GM18870 (cell line): ENCODE data around the gene MYO1D.
"Not testable (repeated sequence)": the region's sequence is repeated elsewhere in the genome, so short reads cannot be mapped to it uniquely, and the experiment has no call there.

Experiments
- ATAC-seq: cut with Tn5 transposase; IDR thresholded peaks from one replicate; pipeline ENCODE4 v1.9.1; 2021; ENCODE audit warnings: moderate library complexity; ENCODE audit not compliant: unreplicated experiment

Gene MYO1D

GRCh38 chr17:32742681-32743538, 134.0 kb downstream of the MYO1D start:
- no peak for ATAC-seq

- ATAC-seq, result no peak
These were observed 135.5 kb downstream of the MYO1D start for GRCh38 chr17:32741381-32741780.

- no peak for ATAC-seq
These were observed 137.2 kb downstream of the MYO1D start for GRCh38 chr17:32739722-32740121.

GRCh38 chr17:32739151-32739550, 137.8 kb downstream of the MYO1D start:
- ATAC-seq, result not testable (repeated sequence)

- no peak for ATAC-seq
These were observed 143.5 kb downstream of the MYO1D start for GRCh38 chr17:32733401-32733800.

GRCh38 chr17:32732900-32733299, 144.0 kb downstream of the MYO1D start:
- ATAC-seq, result no peak

GRCh38 chr17:32732296-32732642, 144.7 kb downstream of the MYO1D start:
- ATAC-seq, result no peak

GRCh38 chr17:32731556-32732295, 145.2 kb downstream of the MYO1D start:
- no peak for ATAC-seq

- ATAC-seq, result no peak
These were observed 149.2 kb downstream of the MYO1D start for GRCh38 chr17:32727681-32728080.

GRCh38 chr17:32725697-32726096, 151.2 kb downstream of the MYO1D start:
- ATAC-seq, result no peak

GRCh38 chr17:32723310-32723955, 153.5 kb downstream of the MYO1D start:
- no peak for ATAC-seq

GRCh38 chr17:32722733-32723132, 154.2 kb downstream of the MYO1D start:
- ATAC-seq, result no peak

GRCh38 chr17:32720671-32721070, 156.3 kb downstream of the MYO1D start:
- ATAC-seq, result no peak

GRCh38 chr17:32719689-32720088, 157.2 kb downstream of the MYO1D start:
- ATAC-seq, result no peak

- not testable (repeated sequence) for ATAC-seq
These were observed 162.0 kb downstream of the MYO1D start for GRCh38 chr17:32714922-32715321.

GRCh38 chr17:32714206-32714605, 162.7 kb downstream of the MYO1D start:
- not testable (repeated sequence) for ATAC-seq

- ATAC-seq, result no peak
These were observed 163.8 kb downstream of the MYO1D start for GRCh38 chr17:32713081-32713480.

- no peak for ATAC-seq
These were observed 167.4 kb downstream of the MYO1D start for GRCh38 chr17:32709562-32709961.

- no peak for ATAC-seq
These were observed 175.1 kb downstream of the MYO1D start for GRCh38 chr17:32701871-32702270.

GRCh38 chr17:32699247-32699646, 177.7 kb downstream of the MYO1D start:
- no peak for ATAC-seq

GRCh38 chr17:32697728-32698625, 178.9 kb downstream of the MYO1D start:
- no peak for ATAC-seq
